ENCODE data around the gene PCP4L1.
"Not testable (repeated sequence)": the region's sequence is repeated elsewhere in the genome, so short reads cannot be mapped to it uniquely, and the experiment has no call there.

PCP4L1 gene

GRCh38 chr1:161229896-161230295 is 28.6 kb upstream of the PCP4L1 start:
- no peak for DNase-seq (ENCODE audit: low spot score)

- DNase-seq (ENCODE audit: low spot score) = no peak
These were observed 27.8 kb upstream of the PCP4L1 start for GRCh38 chr1:161230762-161231161.

DNA sequence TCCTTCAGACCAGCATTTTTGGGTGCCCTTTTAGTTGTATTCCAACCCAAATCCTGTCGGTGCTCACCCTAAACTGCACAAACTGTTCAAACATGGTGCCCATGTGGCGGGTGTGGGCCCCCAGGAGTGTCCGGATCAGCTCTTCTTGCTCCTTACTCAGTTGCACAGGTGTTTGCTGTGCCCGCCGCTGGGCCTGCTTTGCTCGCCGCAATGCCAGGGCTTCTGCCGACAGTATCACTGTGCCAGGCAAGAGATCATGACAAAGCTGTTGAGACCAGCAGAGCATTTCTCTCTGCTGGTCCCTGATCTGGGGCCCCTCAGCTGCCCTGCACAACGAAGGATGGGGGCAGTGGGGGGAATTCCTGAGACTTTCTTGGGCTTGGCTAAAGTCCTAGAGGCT is 25.4 kb upstream of the PCP4L1 start:
- no peak for DNase-seq (ENCODE audit: low spot score)

DNA sequence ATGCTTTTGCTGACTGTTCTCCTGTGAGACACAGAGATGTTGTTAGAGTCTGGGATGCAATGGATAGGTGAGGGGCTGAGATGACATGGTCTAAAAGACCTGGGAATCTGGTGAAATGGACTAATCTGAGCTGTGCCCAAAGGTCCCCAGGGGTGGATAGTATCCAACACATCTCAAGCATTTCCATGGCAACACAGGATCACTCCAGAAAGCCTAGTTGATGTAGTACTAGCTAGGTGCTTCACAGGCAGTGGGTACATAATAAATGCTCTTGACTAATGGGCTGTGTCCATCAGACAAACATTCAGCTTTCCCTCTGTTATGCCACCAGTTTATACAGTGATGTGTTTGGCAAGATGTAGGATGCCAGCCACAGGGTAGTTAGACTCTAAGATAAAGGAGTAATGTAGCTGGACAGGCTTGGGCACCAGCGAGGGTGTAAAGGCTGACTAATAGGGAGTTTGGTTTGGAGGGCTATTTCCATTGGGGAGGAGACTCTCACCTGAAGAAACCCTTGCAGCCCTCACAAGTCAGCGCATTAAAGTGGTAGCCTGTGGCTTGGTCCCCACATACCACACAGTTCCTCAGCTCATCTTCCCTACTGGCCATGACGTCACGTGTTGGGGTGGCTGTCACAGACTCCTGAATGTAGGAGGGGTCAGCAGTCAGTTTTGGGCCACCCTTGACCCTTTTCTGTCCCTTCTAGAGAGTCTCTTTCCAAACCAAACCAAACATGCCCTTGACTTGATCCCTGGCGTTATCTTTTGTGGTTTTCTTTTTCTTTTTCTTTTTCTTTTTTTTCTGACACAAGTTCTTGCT is 22.4 kb upstream of the PCP4L1 start:
- DNase-seq (ENCODE audit: low spot score) = no peak

DNA sequence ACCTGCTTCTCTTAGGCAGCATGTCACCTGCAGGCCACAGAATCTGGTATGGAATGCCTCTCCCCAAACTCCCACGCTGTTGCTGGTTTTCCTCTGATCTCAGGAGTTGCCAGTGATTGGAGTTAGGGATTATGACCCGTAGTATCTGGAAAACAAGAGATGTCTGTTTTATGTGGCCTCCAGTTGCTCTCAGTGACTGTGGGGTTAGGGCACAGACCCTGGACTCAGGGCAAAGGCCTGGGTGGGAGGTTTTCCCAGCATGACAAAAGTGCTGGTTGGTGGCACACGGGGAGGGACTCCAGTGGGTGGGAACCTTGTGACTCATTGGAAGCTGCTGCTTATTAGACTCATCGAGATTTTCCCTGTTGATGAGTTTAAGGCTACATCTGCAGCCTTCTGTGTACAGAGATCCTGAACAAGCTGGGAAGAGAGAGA is 20.5 kb upstream of the PCP4L1 start, which contains the start of gene NR1I3:
NR1I3 (minus strand) TSS at position 165 of the 435 bp plus-strand sequence. CDS start 1,638 bp downstream, outside the sequence.
- DNase-seq (ENCODE audit: low spot score) = no peak

DNA sequence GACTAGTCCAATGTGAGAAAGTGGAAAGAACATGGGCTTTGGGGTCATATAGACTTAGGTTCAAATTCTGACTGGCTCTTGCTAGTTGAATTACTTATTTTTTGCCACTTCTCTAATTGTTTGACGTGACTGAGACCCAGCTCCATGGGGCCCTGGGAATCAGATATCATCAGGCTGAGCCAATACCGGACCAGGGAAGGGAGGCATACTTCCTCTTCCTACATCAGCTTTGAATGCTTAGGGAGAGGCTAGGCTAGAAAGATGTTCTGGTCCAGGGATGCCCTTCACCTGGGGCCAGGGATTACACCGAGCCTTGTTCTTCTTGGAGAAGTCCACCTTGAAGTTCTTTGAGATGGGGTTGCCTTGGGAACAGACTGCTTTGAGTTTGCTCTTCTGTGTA is 16.9 kb upstream of the PCP4L1 start:
- no peak for DNase-seq (ENCODE audit: low spot score)

GRCh38 chr1:161242313-161242712 is 16.2 kb upstream of the PCP4L1 start:
- DNase-seq (ENCODE audit: low spot score) = no peak

GRCh38 chr1:161244888-161245287 is 13.7 kb upstream of the PCP4L1 start:
- no peak for DNase-seq (ENCODE audit: low spot score)

GRCh38 chr1:161250100-161250499 is 8.4 kb upstream of the PCP4L1 start:
- not testable (repeated sequence) for DNase-seq (ENCODE audit: low spot score)

GRCh38 chr1:161250829-161251228 is 7.7 kb upstream of the PCP4L1 start:
- no peak for DNase-seq (ENCODE audit: low spot score)

GRCh38 chr1:161251579-161251978 is 7.0 kb upstream of the PCP4L1 start:
- DNase-seq (ENCODE audit: low spot score) = no peak

- DNase-seq (ENCODE audit: low spot score) = not testable (repeated sequence)
These were observed 3.2 kb upstream of the PCP4L1 start for GRCh38 chr1:161255302-161255701.

GRCh38 chr1:161255955-161256520 is 2.5 kb upstream of the PCP4L1 start:
- DNase-seq (ENCODE audit: low spot score) = not testable (repeated sequence)

DNA sequence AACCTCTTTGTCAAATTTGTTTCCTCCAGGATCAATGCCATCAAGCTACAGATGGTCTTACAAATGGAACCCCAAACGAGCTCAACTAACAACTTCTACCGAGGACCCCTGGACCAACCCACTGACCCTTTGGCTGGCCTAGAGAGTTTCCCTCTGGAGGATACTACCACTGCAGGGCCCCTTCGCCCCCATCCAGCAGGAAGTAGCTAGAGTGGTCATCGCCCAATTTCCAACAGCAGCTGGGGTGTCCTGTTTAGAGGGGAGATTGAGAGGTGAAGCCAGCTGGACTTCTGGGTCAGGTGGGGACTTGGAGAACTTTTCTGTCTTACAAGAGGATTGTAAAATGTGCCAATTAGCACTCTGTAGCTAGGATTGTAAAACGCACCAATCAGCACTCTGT is 1.4 kb upstream of the PCP4L1 start:
- not testable (repeated sequence) for DNase-seq (ENCODE audit: low spot score)

- DNase-seq (ENCODE audit: low spot score) = no peak
These were observed 779 bp downstream of the PCP4L1 start for GRCh38 chr1:161259345-161259702.

- DNase-seq (ENCODE audit: low spot score) = no peak
These were observed 1.2 kb downstream of the PCP4L1 start for GRCh38 chr1:161259765-161260164.

- no peak for DNase-seq (ENCODE audit: low spot score)
These were observed 2.1 kb downstream of the PCP4L1 start for GRCh38 chr1:161260376-161261260.

DNA sequence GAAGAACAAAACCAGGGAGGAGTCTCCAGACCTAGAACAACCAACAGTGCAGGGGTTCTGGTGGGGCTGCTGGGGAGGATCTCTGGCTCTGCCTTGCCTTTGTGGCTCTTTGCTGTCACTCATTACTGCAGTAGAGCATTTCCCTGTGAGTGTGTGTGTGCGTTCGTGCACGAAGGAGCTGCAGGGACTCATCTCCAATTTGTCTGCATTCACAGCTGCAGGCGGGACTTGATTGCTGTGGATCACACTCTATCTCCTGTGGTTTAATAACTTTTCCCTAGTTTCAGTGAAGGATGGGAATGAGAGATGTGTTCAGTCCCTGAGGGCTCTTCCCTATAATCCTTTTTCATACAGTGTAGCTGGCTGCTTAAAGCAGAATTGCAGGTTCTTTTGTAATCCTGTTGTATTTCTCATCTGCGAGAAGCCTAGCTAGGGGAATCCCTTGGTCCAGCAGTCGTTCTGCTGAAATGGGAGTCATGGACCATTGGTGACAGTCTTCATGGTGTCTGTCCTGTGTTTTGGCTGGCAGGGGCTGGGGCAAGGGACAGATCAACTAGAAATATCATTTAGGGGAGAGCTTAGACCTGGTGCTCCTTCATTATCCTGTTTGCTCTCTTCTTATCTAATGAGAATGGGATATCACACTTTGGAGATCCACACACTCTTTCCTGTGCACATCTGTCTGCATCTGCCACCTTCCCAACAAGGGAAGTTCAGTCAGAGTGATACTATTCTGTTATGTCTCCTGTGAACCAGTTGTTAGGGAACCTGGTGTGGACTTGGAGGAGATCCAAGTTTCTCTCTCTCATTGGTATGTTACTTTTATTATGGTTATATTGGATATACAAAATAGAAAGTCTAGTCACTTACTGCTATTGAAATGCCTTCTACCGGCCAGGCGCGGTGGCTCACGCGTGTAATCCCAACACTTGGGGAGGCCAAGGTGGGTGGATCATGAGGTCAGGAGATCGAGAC is 3.0 kb downstream of the PCP4L1 start:
- no peak for DNase-seq (ENCODE audit: low spot score)

DNA sequence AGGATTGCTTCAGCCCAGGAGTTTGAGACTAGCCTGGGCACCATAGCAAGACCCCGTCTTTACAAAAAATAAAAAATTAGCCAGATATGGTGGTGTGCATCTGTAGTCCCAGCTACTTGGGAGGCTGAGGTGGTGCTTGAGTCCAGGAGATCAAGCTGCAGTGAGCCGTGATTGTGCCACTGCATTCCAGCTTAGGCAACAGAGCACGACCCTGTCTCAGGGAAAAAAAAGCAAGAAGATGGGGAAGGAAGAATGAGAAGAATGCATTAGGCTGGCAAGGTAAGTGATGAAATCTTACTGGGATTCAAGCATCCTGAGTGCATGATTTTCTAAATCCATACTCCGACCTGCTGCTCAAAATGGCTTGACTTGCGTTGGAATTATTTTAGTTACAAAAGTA is 6.8 kb downstream of the PCP4L1 start:
- no peak for DNase-seq (ENCODE audit: low spot score)

GRCh38 chr1:161266202-161266601 is 7.7 kb downstream of the PCP4L1 start:
- DNase-seq (ENCODE audit: low spot score) = no peak

DNA sequence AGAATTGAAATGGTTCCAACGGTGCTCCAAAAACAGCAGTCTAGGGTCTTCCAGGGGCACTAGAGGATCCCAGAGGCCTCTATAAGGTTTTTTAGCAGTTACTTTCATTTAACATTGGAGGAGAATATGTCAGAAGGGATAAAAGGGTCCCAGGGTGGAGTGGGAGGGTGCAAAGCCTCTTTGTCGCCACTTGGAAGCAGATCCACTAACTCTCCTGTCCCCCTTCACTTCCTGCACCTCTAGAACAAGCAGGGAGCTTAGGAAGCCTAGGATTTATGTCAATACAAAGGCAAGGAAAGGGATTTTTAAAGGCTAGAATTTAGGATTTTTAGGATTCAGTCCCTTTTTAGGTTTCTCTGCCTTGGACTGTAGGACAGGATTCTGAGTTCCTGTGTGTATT is 8.3 kb downstream of the PCP4L1 start:
- DNase-seq (ENCODE audit: low spot score) = no peak
